PC-9 (cell line): Measurements from ENCODE around the gene EVA1C.

Source experiments
- CTCF ChIP-seq: fragments of 200-600 bp; sonication (generic); conservative IDR thresholded peaks from 2 replicates; pipeline ENCODE4 v1.6.1; 2017; ENCODE audit warnings: mixed run types, antibody characterized with exemption, mild to moderate bottlenecking, moderate library complexity
- EZH2 ChIP-seq: fragments of 200-600 bp; sonication (generic); IDR thresholded peaks from 2 replicates; pipeline ENCODE4 v1.8.0; 2017; ENCODE audit warnings: antibody characterized with exemption, low read depth

DNA sequence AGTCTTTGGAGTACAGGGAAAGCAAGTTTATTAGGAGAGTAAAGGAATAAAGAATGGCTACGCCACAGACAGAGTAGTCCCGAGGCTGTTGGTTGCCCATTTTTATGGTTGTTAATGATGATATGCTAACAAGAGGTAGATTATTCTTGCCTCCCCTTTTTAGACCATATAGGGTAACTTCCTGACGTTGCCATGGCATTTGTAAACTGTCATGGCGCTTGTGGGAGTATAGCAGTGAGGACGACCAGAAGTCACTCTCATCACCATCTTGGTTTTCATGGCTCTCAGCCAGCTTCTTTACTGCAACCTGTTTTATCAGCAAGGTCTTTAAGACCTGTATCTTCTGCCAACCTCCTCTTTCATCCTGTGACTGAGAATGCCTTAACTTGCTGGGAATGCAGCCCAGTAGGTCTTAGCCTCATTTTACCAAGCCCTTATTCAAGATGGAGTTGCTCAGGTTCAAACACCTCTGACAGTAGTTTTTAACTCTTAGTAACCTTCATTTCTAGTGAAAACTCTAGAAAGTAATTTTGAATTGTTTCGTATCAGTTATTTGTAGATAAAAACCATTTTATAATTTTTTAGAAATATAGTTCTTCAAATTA, 146.6 kb downstream of the EVA1C start:
- no peak for TF ChIP-seq CTCF
- no peak for TF ChIP-seq EZH2
